Esophagus squamous epithelium (tissue), 4 donors: Measurements from ENCODE around the gene PRKACA.

ENCODE experiments used
- POLR2A ChIP-seq, 4 donors: fragments of 450-650 bp; IDR thresholded peaks; one replicate each; pipeline ENCODE4 v1.6.1; 2017; ENCODE audit warnings: antibody characterized with exemption in 4 of 4, mild to moderate bottlenecking in 4 of 4, moderate library complexity in 3 of 4
- TF ChIP-seq, protein P1 (sequence below), 6 experiments: fragments of 450-650 bp in 4 of 6; fragments of 200-600 bp in 2 of 6; sonication (generic) in 2 of 6; IDR thresholded peaks; one replicate each; pipeline ENCODE4 v1.5.1; 2016 to 2019; ENCODE audit warnings: antibody characterized with exemption in 6 of 6, mild to moderate bottlenecking in 4 of 6, moderate library complexity in 4 of 6

DNA sequence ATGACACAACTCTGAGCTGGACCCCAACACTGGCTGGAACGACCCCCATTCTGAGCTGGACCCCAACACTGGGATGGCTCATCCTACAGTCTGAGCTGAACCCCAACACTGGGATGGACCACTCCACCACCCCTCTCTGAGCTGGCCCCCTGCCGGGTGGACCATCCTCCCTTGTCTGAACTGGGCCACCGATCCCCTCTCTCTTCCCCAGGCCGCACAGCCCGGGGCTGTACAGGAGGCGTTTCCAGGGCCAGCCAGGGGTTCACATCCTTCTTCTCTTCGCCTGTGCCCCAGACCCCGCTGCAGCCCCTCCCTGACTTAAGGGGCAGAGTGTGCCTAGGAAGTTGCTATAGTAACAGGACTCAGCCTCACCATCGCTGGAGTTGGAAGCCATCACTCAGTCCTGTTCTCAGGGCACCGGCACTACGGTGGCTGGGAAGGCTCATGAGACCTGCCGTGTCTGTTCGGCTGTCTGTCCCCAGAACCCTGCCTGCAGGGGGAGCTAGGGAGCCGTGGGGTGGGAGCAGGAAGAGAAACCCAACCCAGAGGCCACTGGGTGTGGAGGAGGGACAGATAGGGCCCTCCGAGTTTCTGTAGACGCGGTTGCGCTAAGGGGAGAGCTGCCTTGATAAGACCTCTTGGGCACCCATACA is 3.7 kb downstream of the PRKACA start:
- TF ChIP-seq, protein P1, sequence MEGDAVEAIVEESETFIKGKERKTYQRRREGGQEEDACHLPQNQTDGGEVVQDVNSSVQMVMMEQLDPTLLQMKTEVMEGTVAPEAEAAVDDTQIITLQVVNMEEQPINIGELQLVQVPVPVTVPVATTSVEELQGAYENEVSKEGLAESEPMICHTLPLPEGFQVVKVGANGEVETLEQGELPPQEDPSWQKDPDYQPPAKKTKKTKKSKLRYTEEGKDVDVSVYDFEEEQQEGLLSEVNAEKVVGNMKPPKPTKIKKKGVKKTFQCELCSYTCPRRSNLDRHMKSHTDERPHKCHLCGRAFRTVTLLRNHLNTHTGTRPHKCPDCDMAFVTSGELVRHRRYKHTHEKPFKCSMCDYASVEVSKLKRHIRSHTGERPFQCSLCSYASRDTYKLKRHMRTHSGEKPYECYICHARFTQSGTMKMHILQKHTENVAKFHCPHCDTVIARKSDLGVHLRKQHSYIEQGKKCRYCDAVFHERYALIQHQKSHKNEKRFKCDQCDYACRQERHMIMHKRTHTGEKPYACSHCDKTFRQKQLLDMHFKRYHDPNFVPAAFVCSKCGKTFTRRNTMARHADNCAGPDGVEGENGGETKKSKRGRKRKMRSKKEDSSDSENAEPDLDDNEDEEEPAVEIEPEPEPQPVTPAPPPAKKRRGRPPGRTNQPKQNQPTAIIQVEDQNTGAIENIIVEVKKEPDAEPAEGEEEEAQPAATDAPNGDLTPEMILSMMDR (IDR thresholded peaks at IDR 0.05): peak in 1 of 6 experiments; percentile 30
- TF ChIP-seq POLR2A (IDR thresholded peaks at IDR 0.05): no peak
